Measurements from ENCODE around the gene PPP2CA. TPM values are rescaled to one million over a fixed set of nuclear protein-coding genes. Genes with fewer than 3 reads are reported as not detected.
A peak's percentile ranks its signal among the peaks of the same experiment; 100 is the strongest.

The PPP2CA gene
- polyA plus RNA-seq, 2 of the 4 experiments (the other 2 are of a cell fraction) = 273 to 357 TPM

- TF ChIP-seq, protein P1, sequence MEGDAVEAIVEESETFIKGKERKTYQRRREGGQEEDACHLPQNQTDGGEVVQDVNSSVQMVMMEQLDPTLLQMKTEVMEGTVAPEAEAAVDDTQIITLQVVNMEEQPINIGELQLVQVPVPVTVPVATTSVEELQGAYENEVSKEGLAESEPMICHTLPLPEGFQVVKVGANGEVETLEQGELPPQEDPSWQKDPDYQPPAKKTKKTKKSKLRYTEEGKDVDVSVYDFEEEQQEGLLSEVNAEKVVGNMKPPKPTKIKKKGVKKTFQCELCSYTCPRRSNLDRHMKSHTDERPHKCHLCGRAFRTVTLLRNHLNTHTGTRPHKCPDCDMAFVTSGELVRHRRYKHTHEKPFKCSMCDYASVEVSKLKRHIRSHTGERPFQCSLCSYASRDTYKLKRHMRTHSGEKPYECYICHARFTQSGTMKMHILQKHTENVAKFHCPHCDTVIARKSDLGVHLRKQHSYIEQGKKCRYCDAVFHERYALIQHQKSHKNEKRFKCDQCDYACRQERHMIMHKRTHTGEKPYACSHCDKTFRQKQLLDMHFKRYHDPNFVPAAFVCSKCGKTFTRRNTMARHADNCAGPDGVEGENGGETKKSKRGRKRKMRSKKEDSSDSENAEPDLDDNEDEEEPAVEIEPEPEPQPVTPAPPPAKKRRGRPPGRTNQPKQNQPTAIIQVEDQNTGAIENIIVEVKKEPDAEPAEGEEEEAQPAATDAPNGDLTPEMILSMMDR (IDR thresholded peaks at IDR 0.05) = no peak
- TF ChIP-seq BHLHE40 (IDR thresholded peaks at IDR 0.05; ENCODE audit: low read depth, low read length) (no peak), HOXB5 (CRISPR knock-in tag; IDR thresholded peaks at IDR 0.05) (no peak), SMC3 (IDR thresholded peaks at IDR 0.05) (no peak), GATA3 (IDR thresholded peaks at IDR 0.05; ENCODE audit: borderline replicate concordance) (0 out of 2 replicates have a peak, but pooled peaks have one; percentile 10), JUN (IDR thresholded peaks at IDR 0.05) (peak; percentile 92 to 99; a peak in 4 of 5 replicates), NPAS2 (CRISPR knock-in tag; IDR thresholded peaks at IDR 0.05; ENCODE audit: borderline replicate concordance) (no peak), MAZ (IDR thresholded peaks at IDR 0.05; ENCODE audit: borderline replicate concordance, low read depth, low read length) (no peak), HOXB13 (CRISPR knock-in tag; IDR thresholded peaks at IDR 0.05; ENCODE audit: low read depth) (no peak), CBX8 (IDR thresholded peaks at IDR 0.05) (no peak; the same call in 1 of the 2 replicates), PHF8 (IDR thresholded peaks at IDR 0.05; ENCODE audit: borderline replicate concordance, low read depth) (peak; percentile 100), POLR2A (IDR thresholded peaks at IDR 0.05; ENCODE audit: low read length) (peak; percentile 98), ZC3H11A (IDR thresholded peaks at IDR 0.05) (no peak), TP53 (CRISPR knock-in tag; IDR thresholded peaks at IDR 0.05) (no peak), PBX3 (IDR thresholded peaks at IDR 0.05) (peak; percentile 75), JUNB (IDR thresholded peaks at IDR 0.05) (no peak), ESRRA (IDR thresholded peaks at IDR 0.05; ENCODE audit: borderline replicate concordance, low read length) (no peak), FOXS1 (CRISPR knock-in tag; IDR thresholded peaks at IDR 0.05) (no peak), MYC (IDR thresholded peaks at IDR 0.05; ENCODE audit: borderline replicate concordance, low read length) (no peak), RCOR1 (IDR thresholded peaks at IDR 0.05; ENCODE audit: low read depth, low read length) (no peak), EHMT2 (IDR thresholded peaks at IDR 0.05; ENCODE audit: low read depth) (no peak), ZFP36 (IDR thresholded peaks at IDR 0.05; ENCODE audit: borderline replicate concordance, partially characterized antibody) (no peak), NFE2L2 (conservative IDR thresholded peaks at IDR 0.05; ENCODE audit: low read length) (no peak)
- TF ChIP-seq, protein P2, sequence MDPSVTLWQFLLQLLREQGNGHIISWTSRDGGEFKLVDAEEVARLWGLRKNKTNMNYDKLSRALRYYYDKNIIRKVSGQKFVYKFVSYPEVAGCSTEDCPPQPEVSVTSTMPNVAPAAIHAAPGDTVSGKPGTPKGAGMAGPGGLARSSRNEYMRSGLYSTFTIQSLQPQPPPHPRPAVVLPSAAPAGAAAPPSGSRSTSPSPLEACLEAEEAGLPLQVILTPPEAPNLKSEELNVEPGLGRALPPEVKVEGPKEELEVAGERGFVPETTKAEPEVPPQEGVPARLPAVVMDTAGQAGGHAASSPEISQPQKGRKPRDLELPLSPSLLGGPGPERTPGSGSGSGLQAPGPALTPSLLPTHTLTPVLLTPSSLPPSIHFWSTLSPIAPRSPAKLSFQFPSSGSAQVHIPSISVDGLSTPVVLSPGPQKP (IDR thresholded peaks at IDR 0.05; ENCODE audit: low read depth, low read length) = no peak
Measured at GRCh38 chr5:134176511-134177368, 49.1 kb downstream of the PPP2CA start, which contains the start of gene SKP1 (continued).

GRCh38 chr5:134175921-134176510 lies 49.9 kb downstream of the PPP2CA start:
- DNase-seq (ENCODE audit: low read depth in 1 of 2, low spot score in 1 of 2) (peak in 1 of 2 experiments; percentile 22), ATAC-seq (peak; percentile 20 to 55; a peak in 5 of 6 replicates), FAIRE-seq (no peak)
- TF ChIP-seq RCOR1 (IDR thresholded peaks at IDR 0.05; ENCODE audit: low read depth, low read length) = no peak
- Histone ChIP-seq H3K27ac (peak overlapping the region; percentile 94 to 98), H3K9me3 (no peaks in the 10 kb centered on the region), H3K4me2 (peak overlapping the region; percentile 94), H3K4me1 (peaks cover 19% of the 10 kb centered on the region; the same call in 2 of the 3 replicates), H3K4me3 (peak overlapping the region; percentile 89)
- WGBS (ENCODE audit: missing lambda C conversion rate) = 1% methylated on average over 23 of the region's 31 CpGs
- ChIA-PET POLR2A (interaction anchor here (0.7 to 2.8 kb wide), 26 partner anchors 8 to 729 kb away, joined by 3 to 46 read pairs (median 6); partner anchors contain the start of genes C5orf24, PCBD2 and PPP2CA), CTCF (interaction anchor here (0.6 to 3.7 kb wide), 6 partner anchors 36 to 136 kb away, joined by 3 to 22 read pairs (median 4); no protein-coding TSS in a partner anchor)
